ENCODE results near the gene PTCH2. TPM values are rescaled to one million over a fixed set of nuclear protein-coding genes. Genes with fewer than 3 reads are reported as not detected.

Gene PTCH2
- total RNA-seq, 1 experiment from 2014 or later: 0.79 TPM

GRCh38 chr1:44822131-44822701, 20.8 kb downstream of the PTCH2 start:
- H3K36me3 Mint-ChIP-seq (ENCODE audit: insufficient read depth in 1 of 3, low read depth in 3 of 3): no peaks in the 10 kb centered on the region
- H4K5ac ChIP-seq (ENCODE audit: insufficient read length, low read depth, low read length): no peak overlapping the region
- H3K4me3 Mint-ChIP-seq: no peak overlapping the region
- no peak for DNase-seq
- no peak overlapping the region for H3K27ac Mint-ChIP-seq
- no peak overlapping the region for H2AFZ ChIP-seq (ENCODE audit: low read length)
- H4K91ac ChIP-seq (ENCODE audit: insufficient read length, low read depth, low read length): no peak overlapping the region
- no peaks in the 10 kb centered on the region for H3K79me2 ChIP-seq (ENCODE audit: insufficient read depth, low read length)
- no CpG with 5 or more reads among the region's 6 CpGs for WGBS (ENCODE audit: extremely low coverage, insufficient read length, low lambda C conversion rate)
- no peak overlapping the region for H3K4ac ChIP-seq (ENCODE audit: low read depth, low read length)
- no peaks in the 10 kb centered on the region for H3K27me3 Mint-ChIP-seq (ENCODE audit: low read depth)
- H3K79me1 ChIP-seq (ENCODE audit: insufficient read depth, low read depth, low read length, poor library complexity, severe bottlenecking): no peaks in the 10 kb centered on the region
- no peak for TF ChIP-seq CTCF (conservative IDR thresholded peaks at IDR 0.05)
- H3K9me3 ChIP-seq (ENCODE audit: control insufficient read depth, low read depth, low read length): no peaks in the 10 kb centered on the region
- H3K23me2 ChIP-seq (ENCODE audit: insufficient read length, low read depth, low read length, poor library complexity, severe bottlenecking): peaks cover 8% of the 10 kb centered on the region
- H3K4me1 ChIP-seq (ENCODE audit: insufficient read depth, low read length): no peaks in the 10 kb centered on the region
- H2BK12ac ChIP-seq (ENCODE audit: insufficient read length, low read depth, low read length): no peak overlapping the region
- no peak overlapping the region for H3K18ac ChIP-seq (ENCODE audit: insufficient read length, low read depth, low read length)
- H3K14ac ChIP-seq (ENCODE audit: insufficient read depth, low read length): no peak overlapping the region
- H2BK5ac ChIP-seq (ENCODE audit: insufficient read length, low read length): no peak overlapping the region
- H3K4me1 Mint-ChIP-seq: peaks cover 20 to 23% of the 10 kb centered on the region in 2 experiments
- no peak overlapping the region for H2BK120ac ChIP-seq (ENCODE audit: low read depth, low read length, poor library complexity, severe bottlenecking)
- no peak overlapping the region for H3K9ac ChIP-seq (ENCODE audit: extremely low read depth, insufficient read length, low read length)
- no peak overlapping the region for H4K8ac ChIP-seq (replicated peaks; ENCODE audit: insufficient read length, low read depth, low read length)
- no peaks in the 10 kb centered on the region for H3K27me3 ChIP-seq (ENCODE audit: insufficient read depth, low read length)
- H3K23ac ChIP-seq (ENCODE audit: insufficient read length, low read depth, low read length): no peak overlapping the region
- no peaks in the 10 kb centered on the region; a peak in 1 of 5 replicates for H3K9me3 Mint-ChIP-seq
- no peak overlapping the region; the same call in 1 of the 2 replicates for H2BK15ac ChIP-seq (ENCODE audit: low read depth, low read length)
- no peak overlapping the region for H2AK5ac ChIP-seq (ENCODE audit: insufficient read length, low read length)
- H3K56ac ChIP-seq (ENCODE audit: insufficient read length, low read depth, low read length): no peak overlapping the region
- no peak overlapping the region for H2BK20ac ChIP-seq (ENCODE audit: low read depth, low read length, poor library complexity, severe bottlenecking)
- no peaks in the 10 kb centered on the region for H4K20me1 ChIP-seq (ENCODE audit: control insufficient read depth, insufficient read depth, insufficient read length)
- no peak overlapping the region for H3K27ac ChIP-seq (ENCODE audit: insufficient read length, low read depth, low read length)
- no peak overlapping the region for H3T11ph ChIP-seq (ENCODE audit: low read length)
- no peak overlapping the region for H3K4me2 ChIP-seq (ENCODE audit: insufficient read depth, insufficient read length, low read length)
